HepG2 (cell line): Measurements from ENCODE around the gene RAB17. TPM values are rescaled to one million over a fixed set of nuclear protein-coding genes. Genes with fewer than 3 reads are reported as not detected.

Source experiments
- BORCS8-MEF2B ChIP-seq: sonication (generic); formaldehyde crosslinking; IDR thresholded peaks from 2 replicates; pipeline ENCODE4 v1.8.0; 2022; ENCODE audit warnings: mild to moderate bottlenecking, missing genetic modification reagents
- GABPB1 ChIP-seq: IDR thresholded peaks from 2 replicates; pipeline ENCODE4 v1.6.1; 2016; ENCODE audit warnings: mild to moderate bottlenecking, missing genetic modification reagents, moderate library complexity, missing compliant biosample characterization
- KLF13 ChIP-seq: sonication (generic); formaldehyde crosslinking; IDR thresholded peaks from 2 replicates; pipeline ENCODE4 v1.4.0; 2020; ENCODE audit warnings: mild to moderate bottlenecking, missing genetic modification reagents
- MED1 ChIP-seq: sonication (generic); formaldehyde crosslinking; IDR thresholded peaks from 2 replicates; pipeline ENCODE4 v1.4.0; 2020; ENCODE audit warnings: missing genetic modification reagents
- MED13 ChIP-seq: sonication (generic); formaldehyde crosslinking; IDR thresholded peaks from 2 replicates; pipeline ENCODE4 v1.5.0; 2020; ENCODE audit warnings: missing genetic modification reagents
- PAXIP1 ChIP-seq: sonication (generic); formaldehyde crosslinking; conservative IDR thresholded peaks from 2 replicates; pipeline ENCODE4 v1.4.0; 2020; ENCODE audit warnings: mild to moderate bottlenecking, missing genetic modification reagents, moderate library complexity
- RFX3 ChIP-seq: IDR thresholded peaks from 2 replicates; pipeline ENCODE4 v1.6.1; 2016; ENCODE audit warnings: missing biosample characterization, missing genetic modification reagents
- RFXAP ChIP-seq: sonication (generic); formaldehyde crosslinking; IDR thresholded peaks from 2 replicates; pipeline ENCODE4 v1.4.0; 2020; ENCODE audit warnings: missing genetic modification reagents, borderline replicate concordance
- SNAPC2 ChIP-seq: sonication (generic); formaldehyde crosslinking; IDR thresholded peaks from 2 replicates; pipeline ENCODE4 v1.8.1; 2022; ENCODE audit warnings: mild to moderate bottlenecking, missing genetic modification reagents
- TAF15 ChIP-seq: fragments of 200-400 bp; formaldehyde crosslinking; IDR thresholded peaks from one replicate; pipeline ENCODE4 v1.6.1; 2018; ENCODE audit warnings: mild to moderate bottlenecking, low read depth, low read length; ENCODE audit not compliant: poor library complexity, severe bottlenecking
- ZBTB26 ChIP-seq: IDR thresholded peaks from 2 replicates; pipeline ENCODE4 v1.6.1; 2016; ENCODE audit warnings: missing compliant biosample characterization, missing genetic modification reagents, borderline replicate concordance
- ZBTB38 ChIP-seq: sonication (generic); formaldehyde crosslinking; IDR thresholded peaks from 2 replicates; pipeline ENCODE4 v1.5.1; 2020; ENCODE audit warnings: mild to moderate bottlenecking, missing genetic modification reagents
- ZNF225 ChIP-seq: sonication (generic); formaldehyde crosslinking; IDR thresholded peaks from 2 replicates; pipeline ENCODE4 v1.4.0; 2020; ENCODE audit warnings: mild to moderate bottlenecking, missing genetic modification reagents
- ZNF580 ChIP-seq: IDR thresholded peaks from 2 replicates; pipeline ENCODE4 v1.6.1; 2016; ENCODE audit warnings: low read depth, borderline replicate concordance
- ZNF788 ChIP-seq: sonication (generic); formaldehyde crosslinking; IDR thresholded peaks from 2 replicates; pipeline ENCODE4 v1.5.0; 2020; ENCODE audit warnings: mild to moderate bottlenecking, missing genetic modification reagents, borderline replicate concordance
- polyA plus RNA-seq, 8 experiments: library from polyadenylated mRNA; depleted of rRNA in 3 of 8; stranded (reverse) in 7 of 8; unstranded in 1 of 8; fragments of >200 nt; fragmentation: Illumina TruSeq in 4 of 8; extraction: Trizol in 4 of 8; gene quantifications; 2 replicates each; pipeline versions ENCODE4 v1.2.1 to v1.2.3, GENCODE V29; 2011 to 2016; ENCODE audit warnings: low read depth in 4 of 8, missing spikeins in 1 of 8, mixed read lengths in 1 of 8; ENCODE audit not compliant: insufficient read depth in 1 of 8
- total RNA-seq, 5 experiments: library from RNA; depleted of rRNA; stranded (reverse); fragments of >200 nt; fragmentation: Illumina TruSeq; extraction: Trizol; gene quantifications; 2 replicates each; pipeline ENCODE4 v1.2.3, GENCODE V29; 2016; ENCODE audit warnings: low read depth in 1 of 5
- TF ChIP-seq, protein P1 (sequence below): IDR thresholded peaks from 2 replicates; pipeline ENCODE4 v1.6.1; 2016; ENCODE audit warnings: missing compliant biosample characterization, missing genetic modification reagents, borderline replicate concordance
- TF ChIP-seq, protein P2 (sequence below): sonication (generic); formaldehyde crosslinking; IDR thresholded peaks from 2 replicates; pipeline ENCODE4 v1.5.1; 2020; ENCODE audit warnings: mild to moderate bottlenecking, missing genetic modification reagents, moderate library complexity
- TF ChIP-seq, protein P3 (sequence below): sonication (generic); formaldehyde crosslinking; IDR thresholded peaks from 2 replicates; pipeline ENCODE4 v1.4.0; 2020; ENCODE audit warnings: mild to moderate bottlenecking, missing genetic modification reagents

RAB17 gene
- total and polyA plus RNA-seq, 2 of the 13 experiments (the other 11 are each of a cell fraction or from before 2014, with no cell fraction given) = 68.0 to 124 TPM

GRCh38 chr2:237603718-237604362 is 13.3 kb upstream of the RAB17 start (continued):
- TF ChIP-seq, protein P1, sequence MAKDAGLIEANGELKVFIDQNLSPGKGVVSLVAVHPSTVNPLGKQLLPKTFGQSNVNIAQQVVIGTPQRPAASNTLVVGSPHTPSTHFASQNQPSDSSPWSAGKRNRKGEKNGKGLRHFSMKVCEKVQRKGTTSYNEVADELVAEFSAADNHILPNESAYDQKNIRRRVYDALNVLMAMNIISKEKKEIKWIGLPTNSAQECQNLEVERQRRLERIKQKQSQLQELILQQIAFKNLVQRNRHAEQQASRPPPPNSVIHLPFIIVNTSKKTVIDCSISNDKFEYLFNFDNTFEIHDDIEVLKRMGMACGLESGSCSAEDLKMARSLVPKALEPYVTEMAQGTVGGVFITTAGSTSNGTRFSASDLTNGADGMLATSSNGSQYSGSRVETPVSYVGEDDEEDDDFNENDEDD = no peak
- 0 out of 2 replicates have a peak, but pooled peaks have one; percentile 56 for TF ChIP-seq ZNF580 (CRISPR knock-in tag)
- no peak for TF ChIP-seq SNAPC2
- 0 out of 2 replicates have a peak, but pooled peaks have one; percentile 28 for TF ChIP-seq GABPB1 (CRISPR knock-in tag)
- peak; percentile 46; the same call in 1 of the 2 replicates for TF ChIP-seq ZNF225 (CRISPR knock-in tag)
- no peak for TF ChIP-seq RFXAP (CRISPR knock-in tag)
- TF ChIP-seq RFX3 (CRISPR knock-in tag) = peak; percentile 12; the same call in 1 of the 2 replicates
- no peak for TF ChIP-seq MED13 (CRISPR knock-in tag)
- peak; percentile 61 for TF ChIP-seq MED1
- peak; percentile 75; the same call in 1 of the 2 replicates for TF ChIP-seq ZBTB26 (CRISPR knock-in tag)
- no peak for TF ChIP-seq ZNF788 (CRISPR knock-in tag)
- peak; percentile 1; the same call in 1 of the 2 replicates for TF ChIP-seq ZBTB38 (CRISPR knock-in tag)
- no peak for TF ChIP-seq KLF13 (CRISPR knock-in tag)
- TF ChIP-seq TAF15 = no peak
- TF ChIP-seq, protein P2, sequence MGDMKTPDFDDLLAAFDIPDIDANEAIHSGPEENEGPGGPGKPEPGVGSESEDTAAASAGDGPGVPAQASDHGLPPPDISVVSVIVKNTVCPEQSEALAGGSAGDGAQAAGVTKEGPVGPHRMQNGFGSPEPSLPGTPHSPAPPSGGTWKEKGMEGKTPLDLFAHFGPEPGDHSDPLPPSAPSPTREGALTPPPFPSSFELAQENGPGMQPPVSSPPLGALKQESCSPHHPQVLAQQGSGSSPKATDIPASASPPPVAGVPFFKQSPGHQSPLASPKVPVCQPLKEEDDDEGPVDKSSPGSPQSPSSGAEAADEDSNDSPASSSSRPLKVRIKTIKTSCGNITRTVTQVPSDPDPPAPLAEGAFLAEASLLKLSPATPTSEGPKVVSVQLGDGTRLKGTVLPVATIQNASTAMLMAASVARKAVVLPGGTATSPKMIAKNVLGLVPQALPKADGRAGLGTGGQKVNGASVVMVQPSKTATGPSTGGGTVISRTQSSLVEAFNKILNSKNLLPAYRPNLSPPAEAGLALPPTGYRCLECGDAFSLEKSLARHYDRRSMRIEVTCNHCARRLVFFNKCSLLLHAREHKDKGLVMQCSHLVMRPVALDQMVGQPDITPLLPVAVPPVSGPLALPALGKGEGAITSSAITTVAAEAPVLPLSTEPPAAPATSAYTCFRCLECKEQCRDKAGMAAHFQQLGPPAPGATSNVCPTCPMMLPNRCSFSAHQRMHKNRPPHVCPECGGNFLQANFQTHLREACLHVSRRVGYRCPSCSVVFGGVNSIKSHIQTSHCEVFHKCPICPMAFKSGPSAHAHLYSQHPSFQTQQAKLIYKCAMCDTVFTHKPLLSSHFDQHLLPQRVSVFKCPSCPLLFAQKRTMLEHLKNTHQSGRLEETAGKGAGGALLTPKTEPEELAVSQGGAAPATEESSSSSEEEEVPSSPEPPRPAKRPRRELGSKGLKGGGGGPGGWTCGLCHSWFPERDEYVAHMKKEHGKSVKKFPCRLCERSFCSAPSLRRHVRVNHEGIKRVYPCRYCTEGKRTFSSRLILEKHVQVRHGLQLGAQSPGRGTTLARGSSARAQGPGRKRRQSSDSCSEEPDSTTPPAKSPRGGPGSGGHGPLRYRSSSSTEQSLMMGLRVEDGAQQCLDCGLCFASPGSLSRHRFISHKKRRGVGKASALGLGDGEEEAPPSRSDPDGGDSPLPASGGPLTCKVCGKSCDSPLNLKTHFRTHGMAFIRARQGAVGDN = peak; percentile 63
- TF ChIP-seq, protein P3, sequence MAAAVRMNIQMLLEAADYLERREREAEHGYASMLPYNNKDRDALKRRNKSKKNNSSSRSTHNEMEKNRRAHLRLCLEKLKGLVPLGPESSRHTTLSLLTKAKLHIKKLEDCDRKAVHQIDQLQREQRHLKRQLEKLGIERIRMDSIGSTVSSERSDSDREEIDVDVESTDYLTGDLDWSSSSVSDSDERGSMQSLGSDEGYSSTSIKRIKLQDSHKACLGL (CRISPR knock-in tag) = no peak
- peak; percentile 37; the same call in 1 of the 2 replicates for TF ChIP-seq PAXIP1
- peak; percentile 25; the same call in 1 of the 2 replicates for TF ChIP-seq BORCS8-MEF2B (CRISPR knock-in tag)
